HUDEP-2 (cell line): ENCODE results near the gene MCM5.
"Not testable (repeated sequence)": the region's sequence is repeated elsewhere in the genome, so short reads cannot be mapped to it uniquely, and the experiment has no call there.

Source experiments
- DNase-seq, 76 experiments: peaks; one replicate each; lab custom pipeline; 2025; ENCODE audit not compliant: unreplicated experiment in 76 of 76; lab: John Stamatoyannopoulos, UW

The MCM5 gene

GRCh38 chr22:35430897-35431322 is 31.0 kb downstream of the MCM5 start:
- peak in 54 of 76 experiments; percentile 1 to 71 (median 34) for DNase-seq

GRCh38 chr22:35431483-35432227 is 31.7 kb downstream of the MCM5 start:
- no peak for DNase-seq

- DNase-seq, result no peak
These were observed 32.4 kb downstream of the MCM5 start for GRCh38 chr22:35432228-35432905.

- DNase-seq, result no peak
These were observed 34.2 kb downstream of the MCM5 start for GRCh38 chr22:35434061-35434710.

GRCh38 chr22:35435201-35435740 is 35.3 kb downstream of the MCM5 start:
- no peak for DNase-seq

GRCh38 chr22:35436421-35436820 is 36.5 kb downstream of the MCM5 start:
- DNase-seq, result no peak

GRCh38 chr22:35437049-35437448 is 37.1 kb downstream of the MCM5 start:
- DNase-seq, result peak in 28 of 76 experiments; percentile 3 to 48 (median 14)

GRCh38 chr22:35438673-35439364 is 38.9 kb downstream of the MCM5 start:
- DNase-seq, result not testable (repeated sequence)

- DNase-seq, result no peak
These were observed 39.4 kb downstream of the MCM5 start for GRCh38 chr22:35439365-35439717.

GRCh38 chr22:35440129-35440528 is 40.2 kb downstream of the MCM5 start:
- no peak for DNase-seq

- no peak for DNase-seq
These were observed 41.7 kb downstream of the MCM5 start for GRCh38 chr22:35441489-35442100.

- no peak for DNase-seq
These were observed 42.5 kb downstream of the MCM5 start for GRCh38 chr22:35442471-35442870.

GRCh38 chr22:35443338-35443737 is 43.4 kb downstream of the MCM5 start:
- DNase-seq, result no peak

GRCh38 chr22:35443790-35444684 is 44.1 kb downstream of the MCM5 start:
- DNase-seq, result no peak

- no peak for DNase-seq
These were observed 44.9 kb downstream of the MCM5 start for GRCh38 chr22:35444685-35445399.

GRCh38 chr22:35445933-35446332 is 46.0 kb downstream of the MCM5 start:
- no peak for DNase-seq

- no peak for DNase-seq
These were observed 46.4 kb downstream of the MCM5 start for GRCh38 chr22:35446365-35446764.

GRCh38 chr22:35448523-35448922 is 48.6 kb downstream of the MCM5 start:
- DNase-seq, result no peak
